NB4 (cell line): Measurements from ENCODE around the gene SHROOM2.

Source experiments
- DNase-seq: peaks from one replicate; pipeline ENCODE4 v3.0.0; 2010; ENCODE audit warnings: low read depth
- H3K4me3 ChIP-seq: one replicate; pipeline ENCODE4 v1.5.1; 2011; ENCODE audit warnings: mild to moderate bottlenecking, low read depth, low read length, moderate library complexity
- CTCF ChIP-seq: IDR thresholded peaks from one replicate; pipeline ENCODE4 v1.5.1; 2012; ENCODE audit warnings: low read depth, low read length
- MAX ChIP-seq: IDR thresholded peaks from 2 replicates; pipeline ENCODE4 v1.6.1; 2011; ENCODE audit warnings: low read depth, low read length
- MYC ChIP-seq: IDR thresholded peaks from 2 replicates; pipeline ENCODE4 v1.6.1; 2011; ENCODE audit warnings: low read depth, low read length
- POLR2A ChIP-seq: IDR thresholded peaks from 2 replicates; pipeline ENCODE4 v1.6.1; 2011; ENCODE audit warnings: mild to moderate bottlenecking; ENCODE audit not compliant: insufficient read length; ENCODE audit errors: extremely low read depth

The SHROOM2 gene

GRCh38 chrX:9745417-9746115 lies 40.7 kb upstream of the SHROOM2 start:
- peak; percentile 30 for DNase-seq
- TF ChIP-seq MYC (no peak), POLR2A (no peak), MAX (no peak), CTCF (no peak)
- H3K4me3 ChIP-seq: no peak overlapping the region

GRCh38 chrX:9746148-9746888 lies 39.9 kb upstream of the SHROOM2 start:
- H3K4me3 ChIP-seq: no peak overlapping the region
- peak; percentile 23 for DNase-seq
- no peak for TF ChIP-seq MAX
- no peak for TF ChIP-seq POLR2A
- no peak for TF ChIP-seq CTCF
- TF ChIP-seq MYC: no peak

GRCh38 chrX:9747644-9748043 lies 38.6 kb upstream of the SHROOM2 start:
- H3K4me3 ChIP-seq: no peak overlapping the region
- DNase-seq: no peak
- TF ChIP-seq MYC (no peak), MAX (no peak), POLR2A (no peak), CTCF (no peak)

GRCh38 chrX:9749146-9749692 lies 37.0 kb upstream of the SHROOM2 start:
- TF ChIP-seq CTCF (no peak), POLR2A (no peak), MYC (no peak), MAX (no peak)
- no peak for DNase-seq
- H3K4me3 ChIP-seq: no peak overlapping the region

- TF ChIP-seq MYC: no peak
- TF ChIP-seq POLR2A: no peak
- no peak for TF ChIP-seq MAX
- TF ChIP-seq CTCF: no peak
- no peak overlapping the region for H3K4me3 ChIP-seq
- DNase-seq: no peak
These were observed 28.9 kb upstream of the SHROOM2 start for GRCh38 chrX:9757366-9757765.
